Hepatocyte (in vitro differentiated cells): Measurements from ENCODE around the gene PLXNB2. TPM values are rescaled to one million over a fixed set of nuclear protein-coding genes. Genes with fewer than 3 reads are reported as not detected.
A peak's percentile ranks its signal among the peaks of the same experiment; 100 is the strongest.

Experiments used
- DNase-seq: peaks from one replicate; pipeline ENCODE4 v3.0.0-alpha.2; 2016; ENCODE audit warnings: low spot score
- H2AFZ ChIP-seq: fragments of 200-600 bp; sonication (generic); 2 replicates; pipeline ENCODE4 v1.6.0; 2016; ENCODE audit warnings: antibody characterized with exemption, mild to moderate bottlenecking
- H3K27ac ChIP-seq: fragments of 200-600 bp; sonication (generic); 2 replicates; pipeline ENCODE4 v1.5.1; 2016; ENCODE audit warnings: mild to moderate bottlenecking
- H3K27me3 ChIP-seq: fragments of 200-600 bp; sonication (generic); 2 replicates; pipeline ENCODE4 v1.6.1; 2016
- H3K36me3 ChIP-seq: fragments of 200-600 bp; sonication (generic); replicated peaks from 2 replicates; pipeline ENCODE4 v1.5.1; 2016; ENCODE audit warnings: low read depth; ENCODE audit not compliant: insufficient read depth
- H3K4me1 ChIP-seq: fragments of 200-600 bp; sonication (generic); 2 replicates; pipeline ENCODE4 v1.5.1; 2016; ENCODE audit warnings: mild to moderate bottlenecking, moderate library complexity; ENCODE audit not compliant: insufficient read depth
- H3K4me2 ChIP-seq: fragments of 200-600 bp; sonication (generic); 2 replicates; pipeline ENCODE4 v1.6.0; 2016
- H3K4me3 ChIP-seq: fragments of 200-600 bp; sonication (generic); 2 replicates; pipeline ENCODE4 v1.5.1; 2016; ENCODE audit warnings: mild to moderate bottlenecking
- H3K79me2 ChIP-seq: fragments of 200-600 bp; sonication (generic); 2 replicates; pipeline ENCODE4 v1.6.0; 2017; ENCODE audit warnings: mild to moderate bottlenecking
- H3K9me2 ChIP-seq: fragments of 200-600 bp; sonication (generic); replicated peaks from 2 replicates; pipeline ENCODE4 v1.6.0; 2017; ENCODE audit warnings: mild to moderate bottlenecking; ENCODE audit not compliant: insufficient read depth
- H3K9me3 ChIP-seq: fragments of 200-600 bp; sonication (generic); 2 replicates; pipeline ENCODE4 v1.5.1; 2016; ENCODE audit warnings: low read depth, mild to moderate bottlenecking
- H4K20me1 ChIP-seq: fragments of 200-600 bp; sonication (generic); 2 replicates; pipeline ENCODE4 v1.6.0; 2016; ENCODE audit warnings: mild to moderate bottlenecking; ENCODE audit not compliant: insufficient read depth, poor library complexity, severe bottlenecking
- EZH2 ChIP-seq: fragments of 200-600 bp; sonication (generic); IDR thresholded peaks from 2 replicates; pipeline ENCODE4 v1.6.1; 2016; ENCODE audit warnings: antibody characterized with exemption, mild to moderate bottlenecking, borderline replicate concordance
- EZH2phosphoT487 ChIP-seq: fragments of 200-600 bp; sonication (generic); IDR thresholded peaks from one replicate; pipeline ENCODE4 v1.6.1; 2018; ENCODE audit warnings: antibody characterized with exemption, mild to moderate bottlenecking, low read depth, moderate library complexity; ENCODE audit not compliant: unreplicated experiment, severe bottlenecking
- WGBS: methylation state at CpG from one replicate; pipeline ENCODE4 v1.1.6; 2016; ENCODE audit warnings: low lambda C conversion rate; ENCODE audit errors: missing lambda C conversion rate; 5-methylcytosine and 5-hydroxymethylcytosine counted together
- polyA plus RNA-seq: library from polyadenylated mRNA; unstranded; fragments of >200 nt; fragmentation: Nextera tagmentation; extraction: Ambion mirVana; gene quantifications from 2 replicates; pipeline ENCODE4 v1.2.1, GENCODE V29; 2016
- total RNA-seq: library from RNA; depleted of rRNA; stranded (reverse); fragments of >200 nt; gene quantifications from 2 replicates; pipeline ENCODE4 v1.2.3, GENCODE V29; 2014
- TF ChIP-seq, protein P1 (sequence below): fragments of 200-600 bp; sonication (generic); IDR thresholded peaks from 2 replicates; pipeline ENCODE4 v1.5.1; 2016; ENCODE audit warnings: antibody characterized with exemption, mild to moderate bottlenecking; ENCODE audit not compliant: poor library complexity

The PLXNB2 gene
- total and polyA plus RNA-seq, 2 experiments from 2014 or later = 113 to 147 TPM

DNA sequence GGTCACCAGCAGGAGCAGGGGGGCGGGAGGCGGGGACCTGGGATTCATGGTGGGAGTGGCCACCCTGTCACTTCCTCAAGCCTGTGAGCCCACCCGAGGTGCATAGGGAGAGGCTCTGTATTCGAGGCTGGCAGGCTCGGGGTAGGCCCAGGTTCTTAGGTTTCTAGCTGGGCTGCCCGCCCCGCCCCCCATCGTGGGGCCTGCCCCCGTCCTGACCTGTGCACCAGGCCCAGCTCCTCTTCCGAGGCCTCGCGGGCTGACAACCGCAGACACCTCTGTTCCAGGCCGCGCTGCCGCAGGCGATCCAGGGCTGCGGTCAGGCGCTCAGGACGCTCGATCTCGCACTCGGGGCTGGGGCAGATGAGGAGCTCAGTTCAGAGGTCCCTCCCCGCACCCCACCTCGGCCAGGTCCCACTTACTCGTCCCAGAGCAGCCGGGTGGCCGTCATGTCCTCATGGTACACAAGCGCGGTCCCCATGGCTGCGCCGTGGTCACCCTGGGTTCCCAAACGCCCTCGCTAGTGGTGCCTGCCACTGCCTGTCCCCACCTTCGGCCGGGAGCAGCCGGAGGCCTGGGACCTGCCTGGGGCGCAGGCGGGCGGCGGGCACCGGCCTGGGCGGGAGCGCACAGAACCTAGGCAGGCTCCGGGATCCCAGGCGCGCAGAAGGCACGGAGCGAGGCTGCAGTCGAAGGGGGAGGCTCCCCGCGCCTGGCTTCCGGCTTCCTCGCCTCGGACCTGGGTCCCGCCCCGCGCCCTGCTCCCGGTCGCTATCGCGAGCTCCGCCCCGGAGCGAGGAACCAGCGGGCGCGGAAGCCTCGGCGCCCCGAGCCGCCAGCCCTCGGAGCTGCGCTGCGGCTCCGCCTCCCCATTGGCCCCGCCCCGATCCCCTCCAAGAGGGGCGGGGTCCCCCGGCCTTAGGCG, 56.6 kb downstream of the PLXNB2 start, which contains the start of gene HDAC10:
Gene HDAC10 (minus strand): TSS at position 711 of the 922 bp plus-strand sequence. CDS start 233 bp downstream, at position 478.
- 1% methylated on average over 53 of the region's 81 CpGs for WGBS
- H3K9me3 ChIP-seq = no peaks in the 10 kb centered on the region
- no peaks in the 10 kb centered on the region for H3K9me2 ChIP-seq
- peak; percentile 93 for DNase-seq
- peak within 1 kb of the TSS; percentile 99 for H3K4me2 ChIP-seq
- H3K4me3 ChIP-seq = peak within 1 kb of the TSS; percentile 70
- peak within 1 kb of the TSS; percentile 53 for H2AFZ ChIP-seq
- peaks cover 29% of the 10 kb centered on the region for H3K79me2 ChIP-seq
- H3K27ac ChIP-seq = peak within 1 kb of the TSS; percentile 80
- no peaks in the 10 kb centered on the region for H4K20me1 ChIP-seq
- H3K4me1 ChIP-seq = peaks cover 16% of the 10 kb centered on the region
- no peaks in the 10 kb centered on the region for H3K36me3 ChIP-seq
- no peaks in the 10 kb centered on the region for H3K27me3 ChIP-seq
- TF ChIP-seq EZH2phosphoT487 (no peak), EZH2 (no peak)
- TF ChIP-seq, protein P1, sequence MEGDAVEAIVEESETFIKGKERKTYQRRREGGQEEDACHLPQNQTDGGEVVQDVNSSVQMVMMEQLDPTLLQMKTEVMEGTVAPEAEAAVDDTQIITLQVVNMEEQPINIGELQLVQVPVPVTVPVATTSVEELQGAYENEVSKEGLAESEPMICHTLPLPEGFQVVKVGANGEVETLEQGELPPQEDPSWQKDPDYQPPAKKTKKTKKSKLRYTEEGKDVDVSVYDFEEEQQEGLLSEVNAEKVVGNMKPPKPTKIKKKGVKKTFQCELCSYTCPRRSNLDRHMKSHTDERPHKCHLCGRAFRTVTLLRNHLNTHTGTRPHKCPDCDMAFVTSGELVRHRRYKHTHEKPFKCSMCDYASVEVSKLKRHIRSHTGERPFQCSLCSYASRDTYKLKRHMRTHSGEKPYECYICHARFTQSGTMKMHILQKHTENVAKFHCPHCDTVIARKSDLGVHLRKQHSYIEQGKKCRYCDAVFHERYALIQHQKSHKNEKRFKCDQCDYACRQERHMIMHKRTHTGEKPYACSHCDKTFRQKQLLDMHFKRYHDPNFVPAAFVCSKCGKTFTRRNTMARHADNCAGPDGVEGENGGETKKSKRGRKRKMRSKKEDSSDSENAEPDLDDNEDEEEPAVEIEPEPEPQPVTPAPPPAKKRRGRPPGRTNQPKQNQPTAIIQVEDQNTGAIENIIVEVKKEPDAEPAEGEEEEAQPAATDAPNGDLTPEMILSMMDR = no peak

DNA sequence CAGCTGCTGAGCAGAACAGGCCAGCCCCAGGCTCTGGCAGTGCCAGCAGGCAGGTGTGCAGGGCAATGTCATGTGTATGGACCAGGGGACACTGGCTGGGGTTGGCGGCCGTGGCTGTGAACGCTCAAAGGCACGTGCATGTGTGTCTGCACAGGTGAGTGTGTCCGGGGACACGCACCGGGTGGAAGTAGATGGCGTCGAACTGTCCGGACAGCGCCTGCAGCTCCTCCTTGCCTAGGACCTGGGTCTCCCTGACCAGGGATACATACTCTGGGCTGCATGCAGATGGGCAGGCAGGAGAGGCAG, 57.2 kb downstream of the PLXNB2 start:
- peaks cover 33% of the 10 kb centered on the region for H3K79me2 ChIP-seq
- no peaks in the 10 kb centered on the region for H3K9me2 ChIP-seq
- WGBS = 84% methylated on average over 11 of the region's 11 CpGs
- H3K4me2 ChIP-seq = peak overlapping the region; percentile 99
- peak overlapping the region; percentile 70 for H3K4me3 ChIP-seq
- H2AFZ ChIP-seq = no peak overlapping the region
- H4K20me1 ChIP-seq = no peaks in the 10 kb centered on the region
- no peak for DNase-seq
- H3K27ac ChIP-seq = no peak overlapping the region
- no peaks in the 10 kb centered on the region for H3K9me3 ChIP-seq
- no peaks in the 10 kb centered on the region for H3K27me3 ChIP-seq
- H3K4me1 ChIP-seq = peaks cover 20% of the 10 kb centered on the region
- TF ChIP-seq EZH2phosphoT487 (no peak), EZH2 (no peak)
- TF ChIP-seq, protein P1 = no peak
- no peaks in the 10 kb centered on the region for H3K36me3 ChIP-seq

DNA sequence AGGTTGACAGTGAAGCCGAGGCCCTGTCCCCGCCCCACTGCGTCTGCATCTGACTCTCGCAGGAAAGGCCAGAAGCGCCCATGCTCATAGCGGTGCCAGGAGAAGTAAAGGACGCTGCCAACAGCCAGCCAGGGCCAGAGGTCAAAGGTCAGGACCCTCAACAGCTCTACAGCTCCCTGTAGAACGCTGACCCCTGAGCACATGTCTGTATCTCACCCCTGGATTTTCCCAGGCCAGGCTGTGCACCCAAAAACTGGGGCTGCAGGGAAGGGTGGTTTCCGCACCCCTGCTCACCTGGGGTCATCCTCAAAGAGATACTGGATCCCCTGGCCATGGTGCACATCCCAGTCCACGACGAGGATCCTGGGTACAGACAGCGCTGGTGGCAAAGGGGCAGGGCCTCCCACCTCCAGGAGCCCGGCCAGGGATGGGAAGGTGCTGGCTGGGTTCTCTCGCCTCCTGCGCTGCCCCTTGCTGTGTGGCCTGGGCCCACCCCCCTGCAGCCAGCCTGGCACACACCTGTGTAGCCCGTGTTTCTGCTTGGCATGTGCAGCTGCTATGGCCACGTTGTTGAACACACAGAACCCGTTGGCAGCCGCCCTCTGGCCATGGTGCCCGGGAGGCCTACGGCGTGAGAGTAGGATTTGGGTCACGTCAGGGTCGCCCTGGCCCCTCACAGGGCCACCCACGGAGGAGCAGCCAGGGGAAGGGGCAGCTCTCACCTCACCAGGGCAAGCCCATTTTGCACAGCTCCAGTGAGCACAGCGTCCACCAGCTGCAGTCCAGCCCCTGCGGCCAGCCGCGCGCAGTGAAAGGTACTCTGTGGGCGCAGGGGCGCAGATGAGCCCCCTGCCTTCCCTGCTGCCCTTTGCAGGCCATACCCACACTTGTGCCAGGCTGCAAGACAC, 57.9 kb downstream of the PLXNB2 start:
- TF ChIP-seq, protein P1 = no peak
- TF ChIP-seq EZH2phosphoT487 = no peak
- TF ChIP-seq EZH2 = no peak
- no peak overlapping the region for H3K4me3 ChIP-seq

More for the DNA sequence above, 57.9 kb downstream of the PLXNB2 start:
- no peaks in the 10 kb centered on the region for H3K9me2 ChIP-seq
- H3K4me1 ChIP-seq = peaks cover 20% of the 10 kb centered on the region
- DNase-seq = no peak
- H3K36me3 ChIP-seq = no peaks in the 10 kb centered on the region
- H2AFZ ChIP-seq = no peak overlapping the region
- H3K4me2 ChIP-seq = peak overlapping the region; percentile 99
- H3K79me2 ChIP-seq = peaks cover 34% of the 10 kb centered on the region
- no peaks in the 10 kb centered on the region for H4K20me1 ChIP-seq
- no peak overlapping the region for H3K27ac ChIP-seq
- H3K9me3 ChIP-seq = no peaks in the 10 kb centered on the region
- WGBS = 93% methylated on average over 30 of the region's 32 CpGs
- H3K27me3 ChIP-seq = no peaks in the 10 kb centered on the region
